Measurements from ENCODE around the gene GINM1.
A peak's percentile ranks its signal among the peaks of the same experiment; 100 is the strongest.

The GINM1 gene

GRCh38 chr6:149565527-149566409 lies at the start of gene GINM1:
Gene GINM1 (plus strand): TSS chr6:149566375. CDS start chr6:149566415, 40 bp downstream.
- DNase-seq: peak; percentile 73

- DNase-seq: no peak
Measured at GRCh38 chr6:149529650-149530049, 36.5 kb upstream of the GINM1 start.

GRCh38 chr6:149534742-149535141 lies 31.4 kb upstream of the GINM1 start:
- no peak for DNase-seq

- DNase-seq: no peak
Measured at GRCh38 chr6:149541139-149541538, 25.0 kb upstream of the GINM1 start.

GRCh38 chr6:149544646-149545257 lies 21.4 kb upstream of the GINM1 start:
- DNase-seq: no peak

- peak; percentile 37 for DNase-seq
Measured at GRCh38 chr6:149545258-149545753, 20.9 kb upstream of the GINM1 start.

- peak; percentile 66 for DNase-seq
Measured at GRCh38 chr6:149545754-149546471, 20.3 kb upstream of the GINM1 start, which contains the start of gene PPIL4. Gene PPIL4 (minus strand): TSS chr6:149546043. CDS start chr6:149546005, 38 bp downstream.

- no peak for DNase-seq
Measured at GRCh38 chr6:149551920-149552319, 14.3 kb upstream of the GINM1 start.

- DNase-seq: no peak
Measured at GRCh38 chr6:149558029-149558428, 8.1 kb upstream of the GINM1 start.

GRCh38 chr6:149559389-149559788 lies 6.8 kb upstream of the GINM1 start:
- DNase-seq: no peak

GRCh38 chr6:149560736-149561135 lies 5.4 kb upstream of the GINM1 start:
- no peak for DNase-seq

- DNase-seq: no peak
Measured at GRCh38 chr6:149563203-149563927, 2.8 kb upstream of the GINM1 start.

GRCh38 chr6:149563928-149564325 lies 2.2 kb upstream of the GINM1 start:
- DNase-seq: no peak

- DNase-seq: no peak
Measured at GRCh38 chr6:149566410-149567193, 427 bp downstream of the GINM1 start.

- DNase-seq: no peak
Measured at GRCh38 chr6:149567194-149567586, 1.0 kb downstream of the GINM1 start.

- DNase-seq: no peak
Measured at GRCh38 chr6:149567945-149568585, 1.9 kb downstream of the GINM1 start.

GRCh38 chr6:149580880-149581279 lies 14.7 kb downstream of the GINM1 start:
- DNase-seq: no peak

- no peak for DNase-seq
Measured at GRCh38 chr6:149581349-149581748, 15.2 kb downstream of the GINM1 start.

GRCh38 chr6:149586149-149586548 lies 20.0 kb downstream of the GINM1 start:
- DNase-seq: no peak

GRCh38 chr6:149592983-149593382 lies 26.8 kb downstream of the GINM1 start:
- no peak for DNase-seq

GRCh38 chr6:149593408-149593807 lies 27.2 kb downstream of the GINM1 start:
- DNase-seq: no peak

Data from GF-D8 (cell line).